Ishikawa (cell line): ENCODE data around the gene FPGS.

ENCODE experiments used
- CEBPB ChIP-seq: IDR thresholded peaks from 2 replicates; pipeline ENCODE4 v1.6.1; 2012
- CREB1 ChIP-seq: IDR thresholded peaks from 2 replicates; pipeline ENCODE4 v1.6.1; 2012; ENCODE audit warnings: low read depth
- EGR1 ChIP-seq: IDR thresholded peaks from 2 replicates; pipeline ENCODE4 v1.6.1; 2012
- EP300 ChIP-seq: IDR thresholded peaks from 2 replicates; pipeline ENCODE4 v1.6.1; 2012; ENCODE audit warnings: borderline replicate concordance
- FOXM1 ChIP-seq: IDR thresholded peaks from 2 replicates; pipeline ENCODE4 v1.6.1; 2012; ENCODE audit warnings: low read depth, borderline replicate concordance
- NFIC ChIP-seq: IDR thresholded peaks from 2 replicates; pipeline ENCODE4 v1.6.1; 2012
- RAD21 ChIP-seq: IDR thresholded peaks from 2 replicates; pipeline ENCODE4 v1.6.1; 2012; ENCODE audit warnings: low read depth
- REST ChIP-seq: IDR thresholded peaks from 2 replicates; pipeline ENCODE4 v1.6.1; 2012; ENCODE audit warnings: low read depth, mild to moderate bottlenecking
- TAF1 ChIP-seq: IDR thresholded peaks from 2 replicates; pipeline ENCODE4 v1.6.1; 2012; ENCODE audit warnings: low read depth, mild to moderate bottlenecking
- TCF12 ChIP-seq: IDR thresholded peaks from 2 replicates; pipeline ENCODE4 v1.6.1; 2012; ENCODE audit warnings: low read depth
- TEAD4 ChIP-seq: IDR thresholded peaks from 2 replicates; pipeline ENCODE4 v1.6.1; 2012
- USF1 ChIP-seq: IDR thresholded peaks from 2 replicates; pipeline ENCODE4 v1.6.1; 2012
- YY1 ChIP-seq: IDR thresholded peaks from 2 replicates; pipeline ENCODE4 v1.6.1; 2012; ENCODE audit warnings: low read depth
- ZBTB7A ChIP-seq: IDR thresholded peaks from 2 replicates; pipeline ENCODE4 v1.6.1; 2012; ENCODE audit warnings: low read depth
- TF ChIP-seq, protein P1 (sequence below): IDR thresholded peaks from 2 replicates; pipeline ENCODE4 v1.6.1; 2012

The FPGS gene

DNA sequence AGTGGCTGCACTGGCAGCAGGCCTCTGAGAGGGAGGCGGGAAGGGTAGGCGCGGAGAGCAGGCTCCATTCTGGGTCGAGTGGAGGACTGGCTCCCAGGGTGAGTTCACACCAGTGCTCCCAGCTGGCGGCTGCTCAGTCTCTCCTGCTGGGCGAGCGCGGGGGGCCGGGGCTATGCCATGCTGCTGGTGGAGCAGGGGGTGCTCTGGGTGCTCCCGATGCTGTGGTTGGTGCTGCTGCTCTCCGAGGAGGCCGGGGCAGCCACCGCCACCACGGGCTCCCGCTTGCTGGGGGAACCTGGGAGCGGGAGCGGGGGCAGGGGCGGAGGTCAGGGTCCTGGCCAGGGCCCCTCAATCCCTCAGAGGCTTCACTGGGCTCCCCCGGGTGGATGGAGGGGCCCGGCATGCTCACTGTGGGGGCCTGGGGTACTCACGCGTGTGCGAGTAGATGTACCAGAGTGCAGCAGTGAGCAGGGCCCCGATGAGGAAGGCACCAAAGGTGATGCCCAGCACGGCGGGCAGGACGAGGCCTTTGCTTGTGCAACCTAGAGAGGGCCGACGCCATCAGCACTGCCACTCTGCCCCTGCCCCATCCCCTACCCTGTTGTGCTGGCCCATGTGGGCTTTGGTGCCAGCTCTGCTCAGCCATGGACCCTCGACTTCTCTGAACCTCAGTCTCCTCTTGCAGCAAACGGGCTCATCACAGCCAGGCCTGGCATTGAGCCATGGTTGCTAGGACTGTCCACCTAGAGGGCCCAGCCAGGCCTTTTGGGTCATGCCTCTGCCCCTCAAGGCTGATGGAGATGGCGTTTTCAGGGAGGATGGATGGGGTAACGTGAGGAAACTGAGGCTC is 13.1 kb downstream of the FPGS start:
- TF ChIP-seq REST (no peak), TEAD4 (no peak), FOXM1 (no peak), TCF12 (no peak), ZBTB7A (no peak), EGR1 (no peak), YY1 (no peak), RAD21 (no peak), CREB1 (no peak), USF1 (no peak), NFIC (no peak), CEBPB (no peak), TAF1 (no peak), EP300 (no peak)
- TF ChIP-seq, protein P1, sequence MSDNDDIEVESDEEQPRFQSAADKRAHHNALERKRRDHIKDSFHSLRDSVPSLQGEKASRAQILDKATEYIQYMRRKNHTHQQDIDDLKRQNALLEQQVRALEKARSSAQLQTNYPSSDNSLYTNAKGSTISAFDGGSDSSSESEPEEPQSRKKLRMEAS = no peak

- TF ChIP-seq EP300 (no peak), RAD21 (no peak), ZBTB7A (no peak), YY1 (no peak), TEAD4 (no peak), REST (no peak), CEBPB (no peak)
Measured at GRCh38 chr9:127816362-127816725, 13.7 kb downstream of the FPGS start.

DNA sequence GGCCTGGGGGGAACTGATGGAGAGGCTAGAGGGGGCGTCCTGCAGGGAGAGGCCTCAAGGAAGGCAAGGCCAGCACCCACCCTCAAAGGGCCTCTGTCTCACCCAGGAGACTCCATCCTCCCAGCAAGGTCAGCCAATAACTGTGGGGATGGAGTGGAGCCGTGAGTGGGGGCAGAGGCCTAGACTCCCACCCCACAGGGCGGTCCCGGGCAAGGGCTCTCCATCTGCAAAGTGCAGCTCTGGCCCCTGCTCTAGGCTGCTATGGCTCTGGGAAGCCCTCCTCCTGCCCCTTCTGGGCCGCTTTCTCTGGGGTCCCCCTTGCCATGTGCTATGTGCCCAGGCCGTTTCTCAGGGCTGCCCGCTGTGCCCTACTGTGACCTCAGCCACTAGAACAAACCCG is 14.0 kb downstream of the FPGS start:
- no peak for TF ChIP-seq TEAD4
- no peak for TF ChIP-seq RAD21
- TF ChIP-seq EGR1 = no peak
- no peak for TF ChIP-seq ZBTB7A
- no peak for TF ChIP-seq CREB1
- no peak for TF ChIP-seq USF1
- no peak for TF ChIP-seq CEBPB
- TF ChIP-seq YY1 = no peak
- TF ChIP-seq TAF1 = no peak

DNA sequence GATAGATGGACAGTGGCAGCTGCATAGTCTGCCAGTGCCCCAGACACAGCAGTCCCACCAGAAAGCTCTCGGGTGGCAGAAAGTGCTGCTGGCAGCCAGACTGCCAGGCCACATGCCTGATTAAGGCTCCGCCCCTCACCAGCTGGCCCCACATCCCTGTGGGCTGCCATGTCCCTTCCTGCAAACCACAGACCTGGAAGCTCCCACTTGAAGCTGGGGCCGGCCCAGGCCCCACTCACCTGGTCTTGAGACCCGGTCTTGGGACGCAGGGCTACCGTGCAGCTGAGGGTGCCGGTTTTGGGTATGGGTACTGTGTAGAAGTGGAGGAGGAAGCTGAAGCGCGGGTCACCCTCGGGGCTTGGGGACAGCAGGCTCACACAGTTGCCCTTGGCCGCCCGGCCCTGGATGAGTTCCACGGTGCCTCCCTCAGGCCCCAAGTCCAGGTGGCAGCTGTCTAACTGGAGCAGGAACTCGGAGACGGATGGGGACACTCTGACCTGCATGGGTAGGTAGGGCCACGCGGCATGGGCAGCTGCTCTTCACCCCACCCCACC is 15.3 kb downstream of the FPGS start:
- no peak for TF ChIP-seq TEAD4
- no peak for TF ChIP-seq REST
- TF ChIP-seq USF1 = no peak
- no peak for TF ChIP-seq TCF12
- no peak for TF ChIP-seq FOXM1
- TF ChIP-seq EP300 = no peak
- TF ChIP-seq RAD21 = no peak
- TF ChIP-seq TAF1 = no peak
- no peak for TF ChIP-seq EGR1
- TF ChIP-seq ZBTB7A = no peak
- TF ChIP-seq NFIC = no peak
- no peak for TF ChIP-seq CREB1
